HG03175 (cell line): Measurements from ENCODE around the gene TMEM33.
A peak's percentile ranks its signal among the peaks of the same experiment; 100 is the strongest.
"Not testable (repeated sequence)": the region's sequence is repeated elsewhere in the genome, so short reads cannot be mapped to it uniquely, and the experiment has no call there.

ENCODE experiments used
- ATAC-seq: cut with Tn5 transposase; IDR thresholded peaks from one replicate; pipeline ENCODE4 v1.9.1; 2021; ENCODE audit warnings: mild to moderate bottlenecking, moderate library complexity; ENCODE audit not compliant: unreplicated experiment

TMEM33 gene, protein sequence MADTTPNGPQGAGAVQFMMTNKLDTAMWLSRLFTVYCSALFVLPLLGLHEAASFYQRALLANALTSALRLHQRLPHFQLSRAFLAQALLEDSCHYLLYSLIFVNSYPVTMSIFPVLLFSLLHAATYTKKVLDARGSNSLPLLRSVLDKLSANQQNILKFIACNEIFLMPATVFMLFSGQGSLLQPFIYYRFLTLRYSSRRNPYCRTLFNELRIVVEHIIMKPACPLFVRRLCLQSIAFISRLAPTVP

GRCh38 chr4:41934901-41935651, at the start of gene TMEM33:
Gene TMEM33 (plus strand): TSS chr4:41935429. CDS start chr4:41935485, 56 bp downstream.
- peak; percentile 88 for ATAC-seq

DNA sequence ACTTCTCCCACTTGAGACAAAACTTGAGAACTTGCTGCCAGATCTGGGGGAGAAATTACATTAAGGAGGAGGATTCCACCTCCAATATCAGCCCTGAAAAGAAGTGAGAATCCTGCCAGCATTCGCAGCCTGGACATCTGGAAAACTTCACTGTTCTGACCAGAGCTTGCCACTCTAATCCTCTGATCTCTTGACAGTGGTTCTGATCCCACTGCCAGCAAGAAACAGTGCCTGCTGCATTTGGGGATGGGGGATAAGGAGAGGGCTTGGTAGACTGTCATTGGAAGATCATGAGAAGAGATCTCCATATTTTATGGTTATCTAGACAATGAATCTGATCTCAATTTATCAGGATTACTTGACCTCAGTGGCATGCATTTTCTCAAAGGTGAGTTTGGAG, 49.8 kb upstream of the TMEM33 start:
- no peak for ATAC-seq

DNA sequence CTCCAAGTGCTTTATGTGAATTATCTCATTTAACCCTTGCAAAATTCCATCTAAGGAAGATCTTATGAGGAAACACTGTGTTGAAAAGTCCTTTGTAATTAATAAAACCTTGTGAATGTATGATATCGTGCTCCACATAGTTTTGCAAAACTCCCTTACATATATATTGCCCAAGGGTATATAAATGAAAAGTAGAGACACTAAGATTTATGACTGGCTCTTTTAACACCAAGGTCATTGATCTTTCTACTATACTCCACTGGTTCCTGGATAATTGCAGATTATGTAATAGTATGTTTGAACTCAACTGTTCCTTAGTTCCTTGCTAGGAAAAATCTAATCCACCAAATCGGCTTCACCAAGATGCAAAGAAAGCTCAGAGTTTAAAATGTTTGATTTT, 48.0 kb upstream of the TMEM33 start:
- ATAC-seq, result no peak

DNA sequence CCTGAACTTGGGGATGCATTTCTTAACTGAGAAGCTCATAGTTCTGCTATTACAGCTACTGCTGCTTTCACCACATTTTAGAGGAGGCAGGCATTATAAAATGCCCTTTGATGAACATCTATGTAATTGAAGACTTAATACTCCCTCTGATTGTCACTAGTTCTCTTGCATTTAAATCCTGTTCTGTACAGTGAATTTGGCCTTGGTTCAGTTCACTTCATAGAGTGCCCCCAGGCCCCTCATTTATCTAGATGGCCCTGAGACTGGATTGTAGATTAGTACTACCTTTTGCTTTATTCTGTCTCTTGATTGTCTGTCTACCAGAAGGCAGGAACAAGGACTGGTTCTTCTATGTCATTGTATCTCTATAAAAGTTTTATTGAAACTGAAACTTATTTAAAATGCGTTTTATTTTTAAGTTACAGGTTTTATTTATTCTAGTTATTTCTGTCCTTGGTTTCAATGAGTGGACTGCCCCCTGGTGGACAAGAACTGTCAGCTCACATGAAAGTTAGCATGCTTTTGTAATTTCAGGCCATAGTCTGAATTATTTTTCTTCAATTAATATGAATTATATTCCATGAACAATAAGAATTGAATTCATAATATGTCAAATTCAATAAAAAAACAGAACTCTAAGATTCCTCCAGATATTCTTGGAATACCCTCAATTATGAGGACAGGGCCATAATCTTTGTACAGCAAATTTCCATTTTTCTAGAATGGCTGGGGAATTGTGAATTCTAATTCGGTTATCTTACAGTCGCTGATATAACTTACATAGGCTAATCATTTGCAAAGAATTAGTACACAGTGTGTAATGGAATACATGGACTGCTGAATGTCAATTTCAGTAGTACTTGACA, 47.2 kb upstream of the TMEM33 start:
- no peak for ATAC-seq

GRCh38 chr4:41888687-41889074, 46.5 kb upstream of the TMEM33 start:
- ATAC-seq, result no peak

DNA sequence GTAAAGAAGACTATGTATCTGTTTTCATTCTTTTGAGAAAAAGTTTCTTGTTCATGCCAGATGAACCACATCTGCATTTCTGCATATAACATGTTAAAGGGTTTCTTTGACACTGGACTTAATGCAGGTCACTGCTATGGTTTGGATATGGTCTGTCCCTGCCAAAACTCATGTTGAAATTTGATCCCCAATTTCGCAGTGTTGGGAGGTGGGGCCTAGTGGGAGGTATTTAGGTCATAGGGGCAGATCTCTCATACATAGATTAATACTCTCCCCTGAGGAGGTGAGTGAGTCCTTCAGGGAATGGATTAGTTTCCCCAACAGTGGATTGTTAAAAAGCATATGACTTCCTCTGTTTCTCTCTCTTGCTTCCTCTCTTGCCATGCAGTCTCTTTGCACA, 45.9 kb upstream of the TMEM33 start:
- ATAC-seq, result no peak

DNA sequence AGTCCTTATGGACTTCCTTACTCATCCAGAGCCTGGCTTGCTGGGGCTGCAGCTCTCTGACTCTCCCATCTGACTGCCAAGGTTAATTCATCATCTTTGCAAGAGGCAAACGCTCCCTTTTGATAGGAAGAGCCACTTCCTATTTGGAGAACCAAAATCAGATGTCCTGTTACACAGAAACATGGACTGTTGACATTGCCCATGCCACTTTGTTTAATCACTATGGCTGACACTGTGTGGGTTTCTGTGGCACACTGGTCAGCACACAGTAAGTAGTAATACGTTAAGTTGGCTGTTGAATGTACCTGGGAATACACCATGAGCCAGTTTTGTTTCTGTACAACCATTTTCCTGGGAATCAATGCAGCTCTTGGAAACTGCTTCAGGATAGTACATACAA, 45.1 kb upstream of the TMEM33 start:
- ATAC-seq, result no peak

- no peak for ATAC-seq
These were observed 38.6 kb upstream of the TMEM33 start for GRCh38 chr4:41896648-41897047.

GRCh38 chr4:41897698-41898097, 37.5 kb upstream of the TMEM33 start:
- no peak for ATAC-seq

DNA sequence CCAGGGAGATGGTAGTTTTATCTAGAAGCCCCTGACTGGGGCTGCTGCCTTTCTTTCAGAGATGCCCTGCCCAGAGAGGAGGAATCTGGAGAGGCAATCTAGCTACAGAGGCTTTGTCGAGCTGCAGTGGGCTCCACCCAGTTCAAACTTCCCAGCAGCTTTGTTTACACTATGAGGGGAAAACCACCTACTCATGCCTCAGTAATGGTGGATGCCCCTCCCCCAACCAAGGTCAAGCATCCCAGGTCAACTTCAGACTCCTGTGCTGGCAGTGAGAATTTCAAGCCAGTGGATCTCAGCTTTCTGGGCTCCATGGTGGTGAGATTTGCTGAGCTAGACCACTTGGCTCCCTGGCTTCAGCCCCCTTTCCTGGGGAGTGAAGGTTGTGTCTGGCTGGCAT, 26.1 kb upstream of the TMEM33 start:
- ATAC-seq, result not testable (repeated sequence)

- no peak for ATAC-seq
These were observed 22.7 kb upstream of the TMEM33 start for GRCh38 chr4:41912546-41912945.

GRCh38 chr4:41913509-41913908, 21.7 kb upstream of the TMEM33 start:
- ATAC-seq, result no peak

GRCh38 chr4:41918278-41918677, 17.0 kb upstream of the TMEM33 start:
- ATAC-seq, result no peak

DNA sequence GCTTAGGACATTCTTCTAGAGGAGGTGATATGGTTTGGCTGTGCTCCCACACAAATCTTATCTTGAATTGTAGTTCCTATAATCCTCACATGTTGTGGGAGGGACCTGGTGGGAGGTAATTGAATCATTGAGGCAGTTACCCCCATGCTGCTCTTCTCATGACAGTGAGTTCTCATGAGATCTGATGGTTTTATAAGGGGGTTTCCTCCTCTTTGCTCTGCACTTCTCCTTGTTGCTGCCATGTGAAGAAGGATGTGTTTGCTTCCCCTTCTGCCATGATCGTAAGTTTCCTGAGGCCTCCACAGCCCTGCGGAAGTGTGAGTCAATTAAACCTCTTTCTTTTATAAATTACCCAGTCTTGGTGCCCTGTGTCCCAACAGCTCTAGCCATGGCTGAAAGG, 14.8 kb upstream of the TMEM33 start:
- not testable (repeated sequence) for ATAC-seq

GRCh38 chr4:41921476-41921875, 13.8 kb upstream of the TMEM33 start:
- no peak for ATAC-seq

- no peak for ATAC-seq
These were observed 7.3 kb upstream of the TMEM33 start for GRCh38 chr4:41927796-41928499.

GRCh38 chr4:41930139-41930831, 4.9 kb upstream of the TMEM33 start:
- ATAC-seq, result no peak

DNA sequence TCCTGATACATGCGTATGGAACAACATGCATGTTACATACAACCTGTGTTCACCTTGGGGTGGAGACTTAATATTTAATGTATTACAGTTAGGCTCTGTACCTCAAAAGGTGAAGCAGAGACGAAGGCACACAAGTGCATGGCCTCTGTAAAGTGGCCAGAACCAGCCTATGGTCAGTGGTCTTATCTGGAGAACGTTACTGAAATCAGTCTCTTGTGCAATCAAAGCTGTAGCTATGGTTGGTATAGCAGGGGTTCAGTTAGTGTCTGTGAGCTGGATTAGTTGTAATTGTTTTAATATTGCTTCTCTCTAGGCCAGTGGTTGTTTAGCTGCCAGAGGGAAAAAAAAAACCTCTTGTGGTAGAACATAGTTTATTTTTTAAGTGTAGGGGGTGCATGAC, 2.2 kb upstream of the TMEM33 start:
- no peak for ATAC-seq

GRCh38 chr4:41933997-41934503, 1.2 kb upstream of the TMEM33 start:
- no peak for ATAC-seq

DNA sequence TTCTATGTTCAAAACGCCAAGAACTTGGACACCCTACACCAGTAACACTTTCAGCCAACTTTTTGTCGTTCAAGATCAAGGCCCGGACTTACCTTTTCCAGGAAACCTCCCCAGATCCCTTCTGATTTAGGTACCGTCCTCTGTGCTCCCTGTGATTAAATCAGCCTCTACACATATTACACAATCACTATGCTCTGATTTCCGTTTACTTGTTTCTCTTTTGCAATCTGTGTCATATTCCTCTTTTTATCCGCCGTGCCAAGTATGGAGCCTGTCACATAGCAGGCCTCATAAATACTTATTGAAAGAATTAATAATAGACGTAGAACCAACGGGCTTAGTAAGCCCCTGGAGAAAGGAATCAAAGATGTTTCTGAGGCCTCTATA, 722 bp upstream of the TMEM33 start:
- no peak for ATAC-seq
